ENCODE results near the gene HPCA. TPM values are rescaled to one million over a fixed set of nuclear protein-coding genes. Genes with fewer than 3 reads are reported as not detected.

The HPCA gene
- polyA plus RNA-seq (2011; rRNA removed): 0.06 and 0.29 TPM in 2 replicates
- polyA minus RNA-seq (2011; rRNA and poly(A)+ RNA removed): not detected in 2 replicates

DNA sequence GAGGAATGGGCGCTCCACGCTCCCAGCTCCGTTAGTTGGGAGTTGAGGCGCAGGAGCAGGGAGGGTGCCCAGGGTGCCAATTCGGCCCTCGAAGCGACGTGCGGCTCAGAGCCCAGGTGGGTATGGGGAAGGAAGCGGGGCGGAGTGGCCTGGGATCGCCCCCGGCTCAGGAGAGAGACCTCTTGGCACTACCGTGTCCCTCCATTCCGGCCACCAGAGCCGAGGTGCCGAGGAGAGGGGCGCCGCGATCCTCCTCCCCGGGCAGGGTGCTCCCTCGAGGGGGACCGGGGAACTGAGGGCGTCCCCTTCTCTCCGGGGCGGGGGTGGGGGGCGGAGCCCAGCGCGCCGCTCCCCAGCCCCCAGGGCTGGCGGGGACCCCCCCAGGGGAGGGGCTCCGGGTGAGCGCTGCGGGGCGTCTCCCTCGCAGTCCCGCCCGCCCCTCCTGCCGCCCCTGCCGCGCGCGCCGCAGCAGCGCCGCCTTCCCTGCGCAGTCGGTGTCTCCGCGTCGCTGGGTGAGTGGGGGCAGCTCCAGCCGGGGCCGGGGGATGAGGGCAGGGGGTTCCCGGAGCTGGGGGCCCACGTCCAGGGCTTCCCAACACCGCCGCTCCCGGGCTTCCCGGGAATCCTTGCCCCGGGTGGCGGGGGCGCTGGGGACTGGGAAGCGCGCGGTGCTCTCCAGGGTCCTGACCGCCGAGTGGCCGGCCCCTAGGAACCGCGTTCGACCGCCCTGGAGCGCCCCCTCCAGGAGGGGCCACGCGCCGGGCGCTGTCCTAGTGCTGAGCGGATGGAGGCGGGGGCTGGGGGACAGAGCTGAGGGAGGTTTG lies at the start of gene HPCA:
Gene HPCA, plus strand, starts transcription at position 488 of the 824 bp plus-strand sequence. CDS start 2,408 bp downstream, outside the sequence.
- Histone ChIP-seq H3K4me3 (ENCODE audit: low read depth, low read length) (no peak within 1 kb of the TSS), H3K27ac (ENCODE audit: low read depth, low read length) (no peak within 1 kb of the TSS), H3K27me3 (ENCODE audit: control insufficient read depth, insufficient read depth, low read length) (peaks cover 57% of the 10 kb centered on the region), H3K9me3 (ENCODE audit: control insufficient read depth, insufficient read depth, low read length) (peaks cover 3% of the 10 kb centered on the region; the same call in 1 of the 2 replicates)
- ChIA-PET POLR2A (no interaction called here), CTCF (interaction anchor here (0.5 to 1.9 kb wide), 15 partner anchors 9 to 212 kb away, joined by 3 to 5 read pairs (median 4); no protein-coding TSS in a partner anchor)
- no peak for DNase-seq (ENCODE audit: low read depth, low spot score)
- TF ChIP-seq, protein P1, sequence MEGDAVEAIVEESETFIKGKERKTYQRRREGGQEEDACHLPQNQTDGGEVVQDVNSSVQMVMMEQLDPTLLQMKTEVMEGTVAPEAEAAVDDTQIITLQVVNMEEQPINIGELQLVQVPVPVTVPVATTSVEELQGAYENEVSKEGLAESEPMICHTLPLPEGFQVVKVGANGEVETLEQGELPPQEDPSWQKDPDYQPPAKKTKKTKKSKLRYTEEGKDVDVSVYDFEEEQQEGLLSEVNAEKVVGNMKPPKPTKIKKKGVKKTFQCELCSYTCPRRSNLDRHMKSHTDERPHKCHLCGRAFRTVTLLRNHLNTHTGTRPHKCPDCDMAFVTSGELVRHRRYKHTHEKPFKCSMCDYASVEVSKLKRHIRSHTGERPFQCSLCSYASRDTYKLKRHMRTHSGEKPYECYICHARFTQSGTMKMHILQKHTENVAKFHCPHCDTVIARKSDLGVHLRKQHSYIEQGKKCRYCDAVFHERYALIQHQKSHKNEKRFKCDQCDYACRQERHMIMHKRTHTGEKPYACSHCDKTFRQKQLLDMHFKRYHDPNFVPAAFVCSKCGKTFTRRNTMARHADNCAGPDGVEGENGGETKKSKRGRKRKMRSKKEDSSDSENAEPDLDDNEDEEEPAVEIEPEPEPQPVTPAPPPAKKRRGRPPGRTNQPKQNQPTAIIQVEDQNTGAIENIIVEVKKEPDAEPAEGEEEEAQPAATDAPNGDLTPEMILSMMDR (IDR thresholded peaks at IDR 0.05; ENCODE audit: low read depth, low read length): peak; percentile 78

DNA sequence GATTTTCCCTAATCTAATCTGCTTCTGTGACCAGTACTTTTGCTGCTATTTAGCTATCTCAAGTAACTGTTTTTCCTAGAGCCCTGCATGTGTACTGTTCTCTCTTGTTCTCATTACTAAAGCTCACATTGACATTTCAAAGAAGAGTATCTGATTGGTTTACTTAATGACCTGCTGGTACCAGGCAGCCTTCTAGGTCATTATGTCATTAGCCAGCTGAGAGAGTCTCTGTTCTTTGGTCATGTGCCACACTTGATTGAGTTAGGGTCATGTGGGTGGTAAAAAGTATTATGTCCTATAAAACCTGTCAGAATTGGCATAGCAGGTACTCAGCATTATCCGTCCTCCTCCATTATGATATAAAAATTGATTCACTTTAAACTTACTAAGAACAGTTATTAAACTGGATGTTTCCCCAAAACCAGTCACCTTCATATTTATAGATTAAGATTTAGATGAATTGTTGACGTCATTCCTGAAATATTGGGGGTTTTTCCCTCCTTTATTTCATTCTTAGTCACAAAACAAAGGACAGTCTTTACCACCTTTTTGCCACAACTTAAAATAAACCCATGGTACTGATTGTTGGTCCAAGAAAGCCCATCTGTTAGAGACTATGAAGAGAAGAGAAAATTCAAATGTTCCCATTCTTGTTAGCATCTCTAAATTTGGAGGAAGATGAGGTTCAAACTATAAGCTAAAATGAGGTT lies 37.8 kb upstream of the HPCA start:
- CTCF ChIA-PET: no interaction called here
- H3K4me3 ChIP-seq (ENCODE audit: low read depth, low read length): no peak overlapping the region
- TF ChIP-seq, protein P1 (IDR thresholded peaks at IDR 0.05; ENCODE audit: low read depth, low read length): no peak
- no peak overlapping the region for H3K27ac ChIP-seq (ENCODE audit: low read depth, low read length)
- H3K27me3 ChIP-seq (ENCODE audit: control insufficient read depth, insufficient read depth, low read length): no peaks in the 10 kb centered on the region
- no peak for DNase-seq (ENCODE audit: low read depth, low spot score)
- H3K9me3 ChIP-seq (ENCODE audit: control insufficient read depth, insufficient read depth, low read length): peaks cover 6% of the 10 kb centered on the region
- POLR2A ChIA-PET: no interaction called here

DNA sequence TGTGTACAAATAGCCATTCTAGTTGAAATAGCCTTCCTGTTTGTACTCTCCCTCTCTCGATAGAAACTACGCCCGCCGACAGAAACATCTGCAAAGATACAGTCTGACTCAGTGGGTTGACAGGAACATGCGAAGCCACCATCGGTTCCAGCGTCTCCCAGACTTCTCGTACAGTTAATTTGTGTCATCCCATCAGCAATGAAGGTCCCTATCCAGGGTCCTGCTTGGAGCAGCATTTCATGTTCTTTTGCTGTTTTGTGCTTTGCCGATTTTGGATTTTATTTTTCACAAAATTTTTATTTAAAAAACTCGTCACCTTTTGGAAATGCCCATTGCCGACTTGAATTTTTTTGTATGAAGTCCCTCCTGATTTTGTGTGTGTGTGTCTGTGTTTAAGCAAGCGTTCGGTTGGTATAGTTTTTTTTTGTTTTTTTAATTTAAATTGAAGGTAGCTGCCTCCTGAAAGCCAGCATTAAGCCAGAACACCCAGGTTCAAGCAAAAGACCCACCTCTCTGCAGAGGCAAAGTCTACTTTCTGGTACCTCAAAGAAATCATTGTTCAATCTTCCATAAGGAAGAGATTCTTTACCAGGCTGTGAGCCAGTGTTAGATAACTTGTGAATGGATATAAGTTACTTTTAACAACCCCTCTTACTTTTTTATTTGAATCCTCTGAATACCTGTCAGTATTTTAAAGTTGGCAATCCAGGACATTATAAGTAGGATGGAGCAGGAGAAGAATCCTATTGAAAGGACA lies 30.3 kb upstream of the HPCA start:
- Histone ChIP-seq H3K9me3 (ENCODE audit: control insufficient read depth, insufficient read depth, low read length) (no peaks in the 10 kb centered on the region), H3K27ac (ENCODE audit: low read depth, low read length) (no peak overlapping the region), H3K4me3 (ENCODE audit: low read depth, low read length) (no peak overlapping the region), H3K27me3 (ENCODE audit: control insufficient read depth, insufficient read depth, low read length) (no peaks in the 10 kb centered on the region)
- TF ChIP-seq, protein P1 (IDR thresholded peaks at IDR 0.05; ENCODE audit: low read depth, low read length): no peak
- DNase-seq (ENCODE audit: low read depth, low spot score): no peak
- CTCF ChIA-PET: interaction anchor here (0.6 kb wide), 1 partner anchor 143 kb away, joined by 3 read pairs; no protein-coding TSS in a partner anchor
- POLR2A ChIA-PET: no interaction called here

DNA sequence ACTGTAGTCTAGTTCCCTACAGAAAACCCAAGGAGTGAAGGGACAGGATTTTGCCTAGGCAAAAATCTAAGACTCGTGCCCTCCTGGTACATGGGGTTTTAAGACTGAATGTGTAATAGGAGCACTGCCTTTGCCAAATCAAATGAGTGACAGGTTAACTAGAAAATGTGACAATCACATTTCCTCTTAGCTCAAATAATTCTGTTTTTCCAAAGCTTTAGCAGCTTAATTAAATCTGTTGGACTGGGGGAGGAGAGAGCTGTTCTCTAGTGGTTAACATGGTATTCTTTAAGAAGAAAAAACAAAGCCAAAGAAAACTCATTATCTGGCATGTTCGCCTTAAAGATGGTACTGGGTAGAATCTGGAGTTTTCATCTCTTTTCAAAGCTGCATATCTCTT lies 28.2 kb upstream of the HPCA start:
- no peak overlapping the region for H3K27ac ChIP-seq (ENCODE audit: low read depth, low read length)
- no peak overlapping the region for H3K4me3 ChIP-seq (ENCODE audit: low read depth, low read length)
- H3K27me3 ChIP-seq (ENCODE audit: control insufficient read depth, insufficient read depth, low read length): no peaks in the 10 kb centered on the region
- DNase-seq (ENCODE audit: low read depth, low spot score): no peak
- no peaks in the 10 kb centered on the region for H3K9me3 ChIP-seq (ENCODE audit: control insufficient read depth, insufficient read depth, low read length)
- ChIA-PET CTCF (interaction anchor here (0.8 to 1.0 kb wide), 2 partner anchors 15 to 229 kb away, joined by 3 read pairs; no protein-coding TSS in a partner anchor), POLR2A (no interaction called here)
- TF ChIP-seq, protein P1 (IDR thresholded peaks at IDR 0.05; ENCODE audit: low read depth, low read length): no peak

All from AG04450 (cell line).